LNCaP clone FGC (cell line): Measurements from ENCODE around the gene MAMLD1.

Experiments used
- DNase-seq: peaks from one replicate; pipeline ENCODE4 v3.0.0-alpha.2; 2011; ENCODE audit warnings: low read depth
- H3K4me3 ChIP-seq: 2 replicates; pipeline ENCODE4 v1.5.1; 2011; ENCODE audit warnings: mild to moderate bottlenecking, low read depth, low read length, control low read depth
- TF ChIP-seq, protein P1 (sequence below): IDR thresholded peaks from 2 replicates; pipeline ENCODE4 v1.5.1; 2012; ENCODE audit warnings: mild to moderate bottlenecking; ENCODE audit not compliant: control insufficient read depth, insufficient read depth; ENCODE audit errors: extremely low read depth

MAMLD1 gene

DNA sequence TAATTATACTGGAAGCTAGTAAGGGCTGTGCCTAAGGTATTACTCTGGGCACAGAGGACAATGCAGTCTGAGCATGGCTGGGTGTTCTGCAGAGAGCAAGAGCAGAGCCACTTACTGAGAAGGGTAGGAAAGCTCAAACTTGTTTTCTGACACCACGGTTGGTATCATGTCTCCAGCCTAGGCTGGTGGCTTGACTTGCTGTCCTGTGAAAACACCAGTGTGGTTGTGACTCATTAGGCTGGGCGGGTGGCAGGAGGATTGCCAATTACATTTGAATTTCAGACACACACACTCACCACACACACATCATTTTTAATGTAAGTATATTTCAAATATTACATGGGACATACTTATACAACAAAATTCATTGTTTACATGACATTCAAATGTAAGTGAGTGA is 185.6 kb downstream of the MAMLD1 start:
- no peak for DNase-seq
- TF ChIP-seq, protein P1, sequence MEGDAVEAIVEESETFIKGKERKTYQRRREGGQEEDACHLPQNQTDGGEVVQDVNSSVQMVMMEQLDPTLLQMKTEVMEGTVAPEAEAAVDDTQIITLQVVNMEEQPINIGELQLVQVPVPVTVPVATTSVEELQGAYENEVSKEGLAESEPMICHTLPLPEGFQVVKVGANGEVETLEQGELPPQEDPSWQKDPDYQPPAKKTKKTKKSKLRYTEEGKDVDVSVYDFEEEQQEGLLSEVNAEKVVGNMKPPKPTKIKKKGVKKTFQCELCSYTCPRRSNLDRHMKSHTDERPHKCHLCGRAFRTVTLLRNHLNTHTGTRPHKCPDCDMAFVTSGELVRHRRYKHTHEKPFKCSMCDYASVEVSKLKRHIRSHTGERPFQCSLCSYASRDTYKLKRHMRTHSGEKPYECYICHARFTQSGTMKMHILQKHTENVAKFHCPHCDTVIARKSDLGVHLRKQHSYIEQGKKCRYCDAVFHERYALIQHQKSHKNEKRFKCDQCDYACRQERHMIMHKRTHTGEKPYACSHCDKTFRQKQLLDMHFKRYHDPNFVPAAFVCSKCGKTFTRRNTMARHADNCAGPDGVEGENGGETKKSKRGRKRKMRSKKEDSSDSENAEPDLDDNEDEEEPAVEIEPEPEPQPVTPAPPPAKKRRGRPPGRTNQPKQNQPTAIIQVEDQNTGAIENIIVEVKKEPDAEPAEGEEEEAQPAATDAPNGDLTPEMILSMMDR, result no peak
- H3K4me3 ChIP-seq, result no peak overlapping the region

DNA sequence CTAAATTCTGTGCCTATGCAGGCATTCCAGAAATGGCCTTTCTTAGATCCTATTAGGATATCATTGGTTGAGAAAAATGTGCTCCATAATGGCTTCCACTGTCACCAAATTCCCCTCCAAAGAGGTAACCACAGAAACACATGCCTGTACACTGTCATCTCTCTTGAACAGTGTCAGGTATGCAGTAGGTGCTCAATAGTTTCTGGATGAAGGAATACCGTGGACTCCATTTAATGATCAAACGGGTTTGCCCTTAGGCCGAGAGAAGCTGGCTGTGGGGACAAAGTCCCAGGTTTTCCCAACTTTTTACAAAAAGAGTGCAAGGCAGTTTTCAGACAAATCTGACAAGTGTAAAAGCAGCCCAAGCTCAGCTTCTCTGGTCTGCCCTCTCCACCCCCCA is 188.8 kb downstream of the MAMLD1 start:
- DNase-seq, result no peak
- H3K4me3 ChIP-seq, result no peak overlapping the region
- TF ChIP-seq, protein P1, result no peak

DNA sequence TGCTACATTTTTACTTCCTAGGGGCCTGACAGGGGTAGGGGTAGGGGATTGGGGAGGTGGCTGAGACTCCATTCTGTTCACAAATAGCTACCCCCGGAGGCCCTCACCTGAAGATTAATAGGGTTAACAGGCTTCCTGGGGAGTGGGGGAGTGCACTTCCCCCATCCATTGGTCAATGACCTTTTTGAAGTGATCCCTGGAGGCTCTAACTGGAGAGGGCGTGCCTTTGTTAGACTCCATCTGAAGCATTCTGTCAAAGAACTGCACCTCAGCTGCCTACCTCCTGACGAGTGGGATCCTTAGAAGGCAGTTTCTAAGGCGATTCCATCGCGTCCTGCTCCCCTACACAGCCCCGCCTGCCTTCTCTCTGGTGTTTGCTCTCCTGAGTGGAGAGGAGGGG is 195.3 kb downstream of the MAMLD1 start:
- TF ChIP-seq, protein P1, result no peak
- no peak for DNase-seq
- no peak overlapping the region for H3K4me3 ChIP-seq
